ENCODE data around the gene HOXB8. TPM values are rescaled to one million over a fixed set of nuclear protein-coding genes. Genes with fewer than 3 reads are reported as not detected.

The HOXB8 gene
- total and polyA plus RNA-seq, 2 donors (not counting 3 experiments of a cell fraction or from before 2014, with no cell fraction given): 1.7 to 2.4 TPM

DNA sequence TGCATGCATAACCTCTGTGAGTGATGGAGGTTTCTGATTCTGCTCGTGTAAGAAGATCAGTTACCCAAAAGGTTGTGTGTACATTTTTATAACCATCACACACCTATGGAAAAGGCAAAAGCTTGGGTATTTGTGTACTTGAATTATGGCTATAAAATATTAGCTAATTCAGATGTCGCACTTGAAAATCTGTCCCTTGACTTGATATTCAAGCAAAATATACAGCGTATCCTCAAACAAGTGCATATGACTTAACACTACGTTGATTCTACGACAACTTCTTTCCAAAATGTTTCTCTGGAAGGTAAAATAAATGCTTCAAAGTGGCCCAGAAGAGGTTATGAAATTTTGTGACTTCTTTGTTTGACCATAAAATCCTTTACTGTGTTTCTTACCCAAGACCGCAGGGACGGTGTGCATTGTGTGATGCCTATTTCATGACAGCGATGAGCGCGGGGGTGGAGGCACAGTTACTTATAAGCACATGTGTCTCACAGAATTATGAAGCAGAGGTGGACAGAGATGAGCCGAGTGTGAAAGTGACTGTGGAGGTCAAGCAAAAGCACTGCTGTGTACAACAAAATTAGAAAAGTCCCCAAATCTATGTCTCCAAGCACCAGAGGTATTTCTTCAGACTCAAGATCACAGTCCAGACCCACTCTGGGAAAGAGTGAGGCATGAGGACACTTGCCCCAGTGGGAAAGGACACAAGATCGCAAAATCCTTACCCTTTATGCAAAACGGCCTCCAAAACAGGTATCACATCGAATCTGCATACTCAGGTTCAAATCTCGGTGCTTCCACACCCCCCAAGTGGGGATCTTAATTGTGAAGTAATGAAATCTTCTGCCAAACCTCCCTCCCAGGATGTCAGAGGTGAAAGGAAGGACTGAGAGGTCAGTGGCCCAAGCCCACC lies 15.2 kb upstream of the HOXB8 start:
- Histone ChIP-seq H3K4me1 (ENCODE audit: control insufficient read depth, extremely low read depth, insufficient read depth, low read length) (peaks cover 8% of the 10 kb centered on the region), H3K36me3 (ENCODE audit: control insufficient read depth in 2 of 2, extremely low read depth in 1 of 2, insufficient read depth in 2 of 2, low read length in 2 of 2) (no peaks in the 10 kb centered on the region), H3K4me2 (ENCODE audit: insufficient read depth, low read length) (no peak overlapping the region), H3K27me3 (ENCODE audit: control insufficient read depth in 2 of 2, insufficient read depth in 2 of 2, low read length in 2 of 2) (peaks cover 65 to 93% of the 10 kb centered on the region in 2 experiments), H4K20me1 (replicated peaks; ENCODE audit: control insufficient read depth, extremely low read depth, insufficient read depth, low read length) (no peaks in the 10 kb centered on the region), H3K27ac (ENCODE audit: insufficient read depth, low read depth, low read length) (no peak overlapping the region), H3K79me2 (ENCODE audit: control insufficient read depth, insufficient read depth, low read length) (no peaks in the 10 kb centered on the region), H3K9me3 (replicated peaks; ENCODE audit: control insufficient read depth, insufficient read depth, low read length) (no peaks in the 10 kb centered on the region), H3K4me3 (replicated peaks in 1 of 3; ENCODE audit: insufficient read depth in 1 of 3, low read depth in 1 of 3, low read length in 3 of 3) (no peak overlapping the region), H2AFZ (ENCODE audit: low read depth, low read length) (no peak overlapping the region), H3K9ac (replicated peaks; ENCODE audit: extremely low read depth, insufficient read depth, low read length) (no peak overlapping the region), H3K9me1 (replicated peaks; ENCODE audit: control insufficient read depth, extremely low read depth, insufficient read depth, low read length) (no peaks in the 10 kb centered on the region)
- no TSS peak for BruUV-seq (replicated peaks)
- no peak for TF ChIP-seq JUN (IDR thresholded peaks at IDR 0.05; ENCODE audit: borderline replicate concordance, insufficient read depth, insufficient read length, low read depth)
- intact Hi-C loops (cut with micrococcal nuclease): no loop called here
- POLR2A ChIA-PET: no interaction called here
- CTCF ChIA-PET: interaction anchor here (0.7 to 1.0 kb wide), 3 partner anchors 248 to 604 kb away, joined by 3 to 4 read pairs (median 4); no protein-coding TSS in a partner anchor
- FAIRE-seq (no peak), DNase-seq (ENCODE audit: low read depth, low spot score) (no peak)
- dilution Hi-C loops (cut with MboI; ENCODE audit: extremely low pct_ligation_motif_present, low sequenced_read_pairs): no loop called here

DNA sequence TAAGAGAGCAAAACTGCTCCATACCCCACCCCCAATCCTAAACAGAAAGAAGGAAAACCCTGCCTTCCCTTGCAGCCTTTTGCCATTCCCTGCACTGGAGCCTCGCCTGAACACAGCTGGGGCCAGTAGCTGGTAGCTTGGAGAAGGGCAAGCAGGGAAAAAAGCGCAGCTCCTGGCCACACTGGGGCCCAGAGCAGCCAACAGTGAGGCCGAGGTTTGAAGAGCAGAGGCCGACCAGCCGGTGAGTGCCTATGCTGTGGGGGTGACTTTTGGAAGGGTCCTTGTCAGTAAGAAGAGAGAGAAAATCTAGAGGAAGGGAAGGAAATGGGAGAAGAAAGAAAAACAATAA lies 14.3 kb upstream of the HOXB8 start:
- H3K4me3 ChIP-seq (replicated peaks in 1 of 3; ENCODE audit: insufficient read depth in 1 of 3, low read depth in 1 of 3, low read length in 3 of 3): no peak overlapping the region
- no TSS peak for BruUV-seq (replicated peaks)
- H3K9me1 ChIP-seq (replicated peaks; ENCODE audit: control insufficient read depth, extremely low read depth, insufficient read depth, low read length): no peaks in the 10 kb centered on the region
- H3K4me1 ChIP-seq (ENCODE audit: control insufficient read depth, extremely low read depth, insufficient read depth, low read length): peaks cover 13% of the 10 kb centered on the region
- H3K36me3 ChIP-seq (ENCODE audit: control insufficient read depth in 2 of 2, extremely low read depth in 1 of 2, insufficient read depth in 2 of 2, low read length in 2 of 2): no peaks in the 10 kb centered on the region
- CTCF ChIA-PET: interaction anchor here (0.7 to 1.0 kb wide), 3 partner anchors 249 to 603 kb away, joined by 3 to 4 read pairs (median 4); no protein-coding TSS in a partner anchor
- no peak overlapping the region for H3K9ac ChIP-seq (replicated peaks; ENCODE audit: extremely low read depth, insufficient read depth, low read length)
- H3K27ac ChIP-seq (ENCODE audit: insufficient read depth, low read depth, low read length): no peak overlapping the region
- no peak for FAIRE-seq
- H3K27me3 ChIP-seq (ENCODE audit: control insufficient read depth in 2 of 2, insufficient read depth in 2 of 2, low read length in 2 of 2): peaks cover 63 to 93% of the 10 kb centered on the region in 2 experiments
- intact Hi-C loops (cut with micrococcal nuclease): no loop called here
- H4K20me1 ChIP-seq (replicated peaks; ENCODE audit: control insufficient read depth, extremely low read depth, insufficient read depth, low read length): no peaks in the 10 kb centered on the region
- H3K79me2 ChIP-seq (ENCODE audit: control insufficient read depth, insufficient read depth, low read length): no peaks in the 10 kb centered on the region
- dilution Hi-C loops (cut with MboI; ENCODE audit: extremely low pct_ligation_motif_present, low sequenced_read_pairs): no loop called here
- H2AFZ ChIP-seq (ENCODE audit: low read depth, low read length): no peak overlapping the region
- no peaks in the 10 kb centered on the region for H3K9me3 ChIP-seq (replicated peaks; ENCODE audit: control insufficient read depth, insufficient read depth, low read length)
- POLR2A ChIA-PET: no interaction called here
- TF ChIP-seq POLR2AphosphoS5 (IDR thresholded peaks at IDR 0.05; ENCODE audit: insufficient read depth, low read depth, low read length) (no peak), MYC (IDR thresholded peaks at IDR 0.05; ENCODE audit: low read depth, low read length) (no peak), GATA2 (IDR thresholded peaks at IDR 0.05; ENCODE audit: insufficient read depth, insufficient read length, low read depth, low read length) (no peak), POLR2A (IDR thresholded peaks at IDR 0.05; ENCODE audit: low read depth, low read length) (no peak), JUN (IDR thresholded peaks at IDR 0.05; ENCODE audit: borderline replicate concordance, insufficient read depth, insufficient read length, low read depth) (no peak), FOS (IDR thresholded peaks at IDR 0.05; ENCODE audit: borderline replicate concordance, insufficient read depth, low read length) (no peak), EZH2 (IDR thresholded peaks at IDR 0.05; ENCODE audit: borderline replicate concordance, low read depth, low read length, severe bottlenecking) (no peak)
- TF ChIP-seq, protein P1, sequence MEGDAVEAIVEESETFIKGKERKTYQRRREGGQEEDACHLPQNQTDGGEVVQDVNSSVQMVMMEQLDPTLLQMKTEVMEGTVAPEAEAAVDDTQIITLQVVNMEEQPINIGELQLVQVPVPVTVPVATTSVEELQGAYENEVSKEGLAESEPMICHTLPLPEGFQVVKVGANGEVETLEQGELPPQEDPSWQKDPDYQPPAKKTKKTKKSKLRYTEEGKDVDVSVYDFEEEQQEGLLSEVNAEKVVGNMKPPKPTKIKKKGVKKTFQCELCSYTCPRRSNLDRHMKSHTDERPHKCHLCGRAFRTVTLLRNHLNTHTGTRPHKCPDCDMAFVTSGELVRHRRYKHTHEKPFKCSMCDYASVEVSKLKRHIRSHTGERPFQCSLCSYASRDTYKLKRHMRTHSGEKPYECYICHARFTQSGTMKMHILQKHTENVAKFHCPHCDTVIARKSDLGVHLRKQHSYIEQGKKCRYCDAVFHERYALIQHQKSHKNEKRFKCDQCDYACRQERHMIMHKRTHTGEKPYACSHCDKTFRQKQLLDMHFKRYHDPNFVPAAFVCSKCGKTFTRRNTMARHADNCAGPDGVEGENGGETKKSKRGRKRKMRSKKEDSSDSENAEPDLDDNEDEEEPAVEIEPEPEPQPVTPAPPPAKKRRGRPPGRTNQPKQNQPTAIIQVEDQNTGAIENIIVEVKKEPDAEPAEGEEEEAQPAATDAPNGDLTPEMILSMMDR (IDR thresholded peaks at IDR 0.05; ENCODE audit: extremely low read depth in 1 of 2, insufficient read depth in 1 of 2, low read depth in 1 of 2, low read length in 2 of 2): no peak
- TF ChIP-seq, protein P2, sequence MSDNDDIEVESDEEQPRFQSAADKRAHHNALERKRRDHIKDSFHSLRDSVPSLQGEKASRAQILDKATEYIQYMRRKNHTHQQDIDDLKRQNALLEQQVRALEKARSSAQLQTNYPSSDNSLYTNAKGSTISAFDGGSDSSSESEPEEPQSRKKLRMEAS (IDR thresholded peaks at IDR 0.05; ENCODE audit: insufficient read depth, insufficient read length): no peak
- DNase-seq (ENCODE audit: low read depth, low spot score): no peak
- H3K4me2 ChIP-seq (ENCODE audit: insufficient read depth, low read length): no peak overlapping the region
